HAP-1 (cell line): ENCODE results near the gene PTPN3.

ENCODE experiments used
- DNase-seq, 2 experiments: peaks; one replicate each; pipeline ENCODE4 v3.0.0-alpha.2; 2016 to 2020; ENCODE audit warnings: low spot score in 2 of 2
- H3K27me3 ChIP-seq: fragments of 250-450 bp; sonication (Bioruptor Pico); 2 replicates; pipeline ENCODE4 v1.5.1; 2020; ENCODE audit warnings: low read depth, mild to moderate bottlenecking, moderate library complexity
- H3K36me3 ChIP-seq: fragments of 250-450 bp; sonication (Bioruptor Pico); replicated peaks from 2 replicates; pipeline ENCODE4 v1.5.1; 2020; ENCODE audit warnings: mild to moderate bottlenecking
- H3K4me1 ChIP-seq: fragments of 250-450 bp; sonication (Bioruptor Pico); 2 replicates; pipeline ENCODE4 v1.5.1; 2020; ENCODE audit warnings: mild to moderate bottlenecking
- H3K4me3 ChIP-seq: fragments of 250-450 bp; sonication (Bioruptor Pico); 2 replicates; pipeline ENCODE4 v1.5.1; 2020; ENCODE audit warnings: mild to moderate bottlenecking, moderate library complexity
- H3K9me3 ChIP-seq: fragments of 250-450 bp; sonication (Bioruptor Pico); 2 replicates; pipeline ENCODE4 v1.5.1; 2020; ENCODE audit warnings: mild to moderate bottlenecking, moderate library complexity
- in situ Hi-C: fragments of 300-500 bp; cut with MboI; formaldehyde crosslinking; loops from 3 replicates; pipeline ENCODE4 v1.14.3; 2020; ENCODE audit warnings: low sequenced_read_pairs, inconsistent platforms, mixed read lengths

Gene PTPN3

DNA sequence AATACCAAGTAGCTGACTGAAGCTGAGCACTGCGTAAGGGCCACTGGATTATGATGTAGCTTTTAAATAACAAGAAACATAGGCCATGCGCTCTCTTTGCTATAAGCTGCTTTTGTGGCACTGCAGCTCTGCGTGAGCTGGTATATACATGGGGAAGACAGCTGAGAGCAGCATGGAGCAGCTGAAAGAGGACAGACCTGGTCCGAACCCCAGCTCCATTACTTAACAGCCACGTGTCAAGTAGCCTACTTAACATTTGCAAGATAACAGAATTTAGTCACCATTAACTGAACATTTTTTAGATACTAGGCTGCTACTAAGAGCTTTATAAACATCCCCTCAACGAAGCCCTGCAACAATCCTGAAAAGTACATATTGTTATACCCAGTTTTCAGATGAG, 69.3 kb downstream of the PTPN3 start:
- H3K36me3 ChIP-seq: no peaks in the 10 kb centered on the region
- no peaks in the 10 kb centered on the region for H3K9me3 ChIP-seq
- in situ Hi-C loops: no loop called here
- DNase-seq: no peak
- no peak overlapping the region for H3K4me3 ChIP-seq
- H3K27me3 ChIP-seq: no peaks in the 10 kb centered on the region
- H3K4me1 ChIP-seq: peaks cover 7% of the 10 kb centered on the region

DNA sequence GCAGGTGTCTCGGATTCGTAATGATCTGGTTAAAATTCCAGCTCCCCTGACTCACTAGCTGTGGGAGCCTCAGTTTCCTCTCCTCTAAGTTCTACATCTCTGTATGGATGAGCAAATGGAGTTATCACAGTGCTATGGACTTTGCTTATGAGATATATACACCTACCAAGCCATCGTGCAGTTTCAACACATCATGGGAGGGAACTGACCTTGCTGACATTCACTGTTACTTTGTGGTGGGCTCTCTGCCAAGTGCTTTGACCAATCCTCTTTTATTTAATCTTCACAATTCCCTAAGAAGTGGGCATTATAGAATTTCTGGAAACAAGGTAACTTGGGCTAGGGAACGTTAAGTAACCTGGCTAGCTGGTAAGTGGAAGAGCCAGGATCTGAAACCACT, 70.2 kb downstream of the PTPN3 start:
- Histone ChIP-seq H3K4me3 (no peak overlapping the region), H3K36me3 (no peaks in the 10 kb centered on the region), H3K9me3 (no peaks in the 10 kb centered on the region), H3K4me1 (no peaks in the 10 kb centered on the region; the same call in 1 of the 2 replicates), H3K27me3 (no peaks in the 10 kb centered on the region)
- in situ Hi-C loops: no loop called here
- DNase-seq: no peak

DNA sequence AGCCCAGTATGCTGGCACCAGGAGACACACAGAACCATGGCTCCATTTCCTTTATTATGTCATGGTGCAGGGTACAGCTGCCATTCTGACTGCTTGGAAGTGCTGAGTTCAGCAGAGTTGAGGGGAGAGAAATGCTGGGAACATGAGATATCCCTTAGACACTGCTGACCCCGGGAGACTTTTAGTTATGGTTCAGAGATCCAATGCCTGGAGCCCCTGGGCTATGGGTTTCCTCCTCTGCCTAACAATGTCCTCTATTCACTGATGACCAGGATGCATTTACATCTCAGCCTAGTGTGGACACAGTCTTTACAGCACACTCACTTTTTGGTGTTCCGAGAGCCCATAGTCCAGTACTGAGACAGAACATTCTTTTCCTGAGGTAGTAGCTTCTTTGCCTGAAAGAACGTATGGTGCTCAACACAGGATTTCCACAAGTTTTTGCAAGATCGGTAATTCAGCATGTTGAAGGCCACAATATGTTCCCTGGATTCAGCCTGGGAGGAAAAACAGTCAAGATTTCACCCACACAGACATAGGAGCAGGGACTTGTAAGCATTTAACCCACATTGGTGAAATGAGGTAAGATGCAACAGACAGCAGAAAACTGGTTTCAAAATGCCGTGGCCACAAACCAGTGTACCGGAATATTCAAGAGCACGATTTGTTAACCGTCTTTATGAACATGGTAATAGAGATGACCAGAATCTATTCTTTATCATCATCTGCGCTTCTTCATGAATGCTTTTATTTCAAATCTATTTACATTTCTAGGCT, 71.3 kb downstream of the PTPN3 start:
- in situ Hi-C loops: no loop called here
- H3K36me3 ChIP-seq: no peaks in the 10 kb centered on the region
- DNase-seq: no peak

DNA sequence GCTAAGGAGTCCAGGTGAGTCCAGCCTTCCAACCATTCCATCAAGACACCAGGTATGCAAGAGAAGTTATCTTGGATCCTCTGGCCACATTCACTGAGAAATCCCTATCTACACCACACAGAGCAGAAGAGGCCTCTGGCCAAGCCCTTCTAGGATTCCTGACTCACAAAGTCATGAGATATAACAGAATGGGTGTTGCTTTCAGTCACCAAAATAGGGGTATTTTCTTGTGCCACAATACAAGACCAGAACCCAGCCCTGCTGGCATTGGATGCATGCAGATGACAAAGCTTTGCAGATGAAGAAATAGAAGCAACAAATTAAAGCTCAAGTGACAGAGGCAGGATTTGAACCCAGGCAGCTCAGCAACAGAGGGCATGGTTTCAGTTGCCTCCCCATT, 73.5 kb downstream of the PTPN3 start:
- Histone ChIP-seq H3K27me3 (no peaks in the 10 kb centered on the region), H3K36me3 (no peaks in the 10 kb centered on the region), H3K4me3 (no peak overlapping the region), H3K9me3 (no peaks in the 10 kb centered on the region), H3K4me1 (peaks cover 14% of the 10 kb centered on the region)
- in situ Hi-C loops: no loop called here
- no peak for DNase-seq

More for the DNA sequence above, 71.3 kb downstream of the PTPN3 start:
- Histone ChIP-seq H3K27me3 (no peaks in the 10 kb centered on the region), H3K9me3 (no peaks in the 10 kb centered on the region), H3K4me1 (peaks cover 6% of the 10 kb centered on the region), H3K4me3 (no peak overlapping the region)

- DNase-seq: no peak
- in situ Hi-C loops: no loop called here
- H3K36me3 ChIP-seq: no peaks in the 10 kb centered on the region
- no peaks in the 10 kb centered on the region for H3K9me3 ChIP-seq
- peaks cover 20% of the 10 kb centered on the region for H3K4me1 ChIP-seq
- no peaks in the 10 kb centered on the region for H3K27me3 ChIP-seq
- H3K4me3 ChIP-seq: no peak overlapping the region
Observed at GRCh38 chr9:109423877-109424276, 74.2 kb downstream of the PTPN3 start.

- Histone ChIP-seq H3K4me1 (peaks cover 30% of the 10 kb centered on the region), H3K4me3 (no peak overlapping the region), H3K9me3 (no peaks in the 10 kb centered on the region), H3K36me3 (no peaks in the 10 kb centered on the region), H3K27me3 (no peaks in the 10 kb centered on the region)
- in situ Hi-C loops: no loop called here
- no peak for DNase-seq
Observed at GRCh38 chr9:109422641-109423040, 75.5 kb downstream of the PTPN3 start.

DNA sequence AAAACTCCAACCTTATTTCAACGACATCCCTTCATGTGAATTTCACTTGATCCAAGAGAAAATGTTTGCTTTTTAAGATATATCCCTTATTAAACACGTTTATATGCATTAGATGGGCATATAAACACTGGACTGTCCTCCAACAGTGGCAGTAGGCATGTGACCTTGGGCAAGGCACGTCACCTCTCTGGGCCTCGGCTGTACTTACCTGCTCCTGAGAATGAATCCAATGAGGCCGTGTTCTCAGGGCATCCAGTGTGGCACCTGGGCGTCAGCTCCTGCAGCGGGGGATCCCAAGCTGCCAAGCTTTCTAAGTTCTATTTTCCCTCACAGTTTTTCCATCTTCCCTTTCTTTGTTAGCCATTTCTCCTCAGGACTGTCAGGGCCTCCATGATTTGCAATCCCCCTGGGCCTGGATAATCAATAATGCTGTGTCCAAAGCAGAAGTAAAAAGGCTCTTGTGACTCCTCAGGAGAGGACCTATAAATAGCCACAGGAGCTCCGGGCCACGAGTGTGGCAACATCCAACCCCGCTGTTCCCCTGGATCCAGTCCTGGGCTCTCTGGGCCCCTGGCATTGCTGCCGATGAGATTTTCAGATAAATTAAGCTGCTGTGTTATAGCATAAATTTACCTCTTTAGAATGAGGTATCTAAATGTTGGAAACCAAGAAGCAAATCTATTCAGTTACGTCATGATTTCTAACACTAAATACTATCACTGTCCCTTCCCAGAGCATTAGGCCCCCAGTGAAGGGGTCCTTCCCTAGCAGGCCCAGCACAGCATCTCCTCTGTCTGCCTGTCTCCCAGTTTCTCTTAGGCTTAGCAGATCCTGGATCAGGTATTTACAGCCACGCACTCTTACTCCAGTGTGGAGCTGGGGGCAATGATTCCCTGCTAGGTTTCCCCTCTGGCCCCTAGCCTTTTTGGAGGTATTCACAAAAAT, 76.8 kb downstream of the PTPN3 start:
- in situ Hi-C loops: no loop called here
- Histone ChIP-seq H3K27me3 (no peaks in the 10 kb centered on the region), H3K36me3 (no peaks in the 10 kb centered on the region), H3K4me1 (peaks cover 30% of the 10 kb centered on the region), H3K9me3 (no peaks in the 10 kb centered on the region), H3K4me3 (no peak overlapping the region)
- DNase-seq: no peak

DNA sequence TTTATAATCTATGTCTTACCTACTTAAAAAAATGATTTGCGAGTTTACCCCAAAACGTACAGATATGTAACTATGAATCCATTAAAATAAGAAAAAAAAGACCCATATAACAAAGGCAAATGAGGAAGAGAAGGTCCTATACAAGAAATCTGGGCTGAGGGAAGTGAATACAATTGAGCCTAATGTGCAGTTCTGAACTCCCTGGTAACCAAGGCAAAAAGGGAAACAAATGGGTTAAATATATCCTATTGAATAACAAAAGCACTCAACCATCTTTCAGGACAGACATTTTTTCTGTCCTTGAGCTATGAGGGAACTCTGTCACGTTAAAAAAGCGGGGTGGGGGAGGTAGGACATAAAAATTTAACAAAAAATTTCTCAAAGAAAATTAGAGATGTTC, 78.6 kb downstream of the PTPN3 start:
- H3K9me3 ChIP-seq: no peaks in the 10 kb centered on the region
- no peak overlapping the region for H3K4me3 ChIP-seq
- in situ Hi-C loops: no loop called here
- peak in 1 of 2 experiments; percentile 88 for DNase-seq
- H3K36me3 ChIP-seq: no peaks in the 10 kb centered on the region
- peaks cover 30% of the 10 kb centered on the region for H3K4me1 ChIP-seq
- no peaks in the 10 kb centered on the region for H3K27me3 ChIP-seq

DNA sequence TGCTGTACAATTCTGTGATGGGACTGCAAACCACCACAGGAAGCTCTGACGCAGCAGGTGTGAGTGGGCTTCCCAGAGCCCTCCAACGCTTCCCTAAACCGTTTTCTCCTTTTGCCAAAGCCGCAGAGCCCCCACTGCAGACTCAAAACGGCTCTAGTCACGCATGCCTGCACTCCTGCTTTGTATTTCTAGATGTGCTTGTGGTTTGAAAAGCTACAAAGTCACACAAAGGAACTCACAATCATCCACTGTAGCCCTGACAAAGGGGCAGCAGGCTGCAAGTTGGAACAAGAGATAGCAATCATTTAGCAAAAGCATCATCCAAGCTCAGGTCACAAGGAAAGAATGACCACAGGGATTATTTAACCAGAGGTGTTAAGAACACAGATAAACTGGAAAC, 79.3 kb downstream of the PTPN3 start:
- H3K9me3 ChIP-seq: no peaks in the 10 kb centered on the region
- DNase-seq: peak; percentile 69 to 77
- H3K4me1 ChIP-seq: peaks cover 30% of the 10 kb centered on the region
- no peaks in the 10 kb centered on the region for H3K36me3 ChIP-seq
- in situ Hi-C loops: no loop called here
- H3K27me3 ChIP-seq: no peaks in the 10 kb centered on the region
- H3K4me3 ChIP-seq: no peak overlapping the region

DNA sequence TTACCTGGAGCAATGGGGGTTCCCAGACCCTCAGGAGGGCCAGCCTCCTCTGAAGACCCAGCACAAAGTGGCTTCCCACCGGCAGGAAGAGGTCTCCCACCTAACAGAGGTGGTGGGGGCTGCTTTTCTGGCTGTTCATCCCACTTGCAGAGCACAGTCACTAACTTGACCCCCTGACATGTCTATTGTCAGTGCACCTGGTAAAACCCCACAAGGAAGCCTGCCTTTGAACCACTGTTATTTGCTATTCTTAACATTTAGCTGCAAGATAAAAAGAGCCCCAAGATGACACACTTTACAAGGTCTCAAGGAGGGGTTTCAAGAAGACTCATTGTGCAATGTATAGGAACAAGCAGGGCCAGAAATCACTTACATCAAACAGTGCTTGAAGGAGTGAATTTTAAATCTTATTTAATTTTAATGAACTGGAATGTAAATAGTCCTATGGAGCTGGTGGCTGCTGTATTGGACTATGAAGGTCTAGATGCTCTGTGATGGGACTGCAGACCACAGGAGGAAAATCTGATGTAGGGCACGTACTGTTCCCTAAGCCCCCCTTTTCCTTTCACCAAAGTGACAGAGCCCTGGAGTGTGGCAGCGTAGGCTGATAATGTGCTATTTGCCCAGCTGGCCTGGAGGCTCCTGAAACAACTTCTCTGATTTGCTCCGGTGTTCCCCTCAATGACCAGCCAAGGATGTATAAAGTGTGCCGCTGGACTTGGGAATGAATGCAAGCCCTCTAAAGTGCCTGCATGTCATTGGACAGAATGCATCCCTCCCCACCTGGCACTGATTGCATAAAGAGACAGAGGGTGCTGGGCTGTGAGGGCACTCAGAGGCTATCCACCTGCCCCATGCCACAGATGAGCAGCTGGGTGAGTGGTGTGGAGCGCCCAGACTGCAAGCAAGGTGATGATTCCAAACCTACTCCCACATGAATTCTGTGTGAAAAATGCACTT, 80.2 kb downstream of the PTPN3 start:
- H3K4me1 ChIP-seq: peaks cover 30% of the 10 kb centered on the region
- in situ Hi-C loops: no loop called here

DNA sequence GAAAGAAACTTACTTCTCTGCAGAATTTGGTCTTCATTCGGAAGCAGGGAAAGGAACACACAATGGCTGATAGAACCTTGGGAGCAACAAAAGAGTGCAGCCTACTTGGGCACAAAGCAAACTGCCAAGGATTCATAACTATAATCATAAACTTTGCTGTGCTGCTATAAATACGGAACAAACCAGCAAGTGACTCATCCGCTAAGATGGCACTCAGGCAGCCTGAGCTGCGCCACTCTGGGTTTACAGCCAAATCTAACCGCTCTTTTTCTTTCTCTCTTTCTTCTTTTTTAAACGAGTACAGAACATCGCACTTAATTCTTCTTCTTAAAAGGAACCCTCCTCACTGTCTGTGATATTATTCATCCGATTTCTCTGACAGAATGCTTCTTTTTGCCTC, 81.1 kb downstream of the PTPN3 start:
- H3K4me1 ChIP-seq: peaks cover 26% of the 10 kb centered on the region
- no peak for DNase-seq
- no peaks in the 10 kb centered on the region for H3K27me3 ChIP-seq
- H3K4me3 ChIP-seq: no peak overlapping the region
- in situ Hi-C loops: no loop called here
- no peaks in the 10 kb centered on the region for H3K9me3 ChIP-seq
- H3K36me3 ChIP-seq: no peaks in the 10 kb centered on the region

More for the DNA sequence above, 80.2 kb downstream of the PTPN3 start:
- Histone ChIP-seq H3K4me3 (no peak overlapping the region), H3K9me3 (no peaks in the 10 kb centered on the region), H3K27me3 (no peaks in the 10 kb centered on the region), H3K36me3 (no peaks in the 10 kb centered on the region)
- no peak for DNase-seq

- in situ Hi-C loops: no loop called here
- no peaks in the 10 kb centered on the region for H3K36me3 ChIP-seq
- no peak for DNase-seq
- H3K4me3 ChIP-seq: no peak overlapping the region
- H3K4me1 ChIP-seq: peaks cover 24% of the 10 kb centered on the region
- H3K9me3 ChIP-seq: no peaks in the 10 kb centered on the region
- no peaks in the 10 kb centered on the region for H3K27me3 ChIP-seq
Observed at GRCh38 chr9:109416135-109416706, 81.9 kb downstream of the PTPN3 start.

GRCh38 chr9:109414125-109414785, 83.9 kb downstream of the PTPN3 start:
- in situ Hi-C loops: no loop called here

More at GRCh38 chr9:109414125-109414785, 83.9 kb downstream of the PTPN3 start:
- no peaks in the 10 kb centered on the region for H3K36me3 ChIP-seq
- no peaks in the 10 kb centered on the region for H3K27me3 ChIP-seq
- DNase-seq: no peak
- peaks cover 29% of the 10 kb centered on the region for H3K4me1 ChIP-seq
- H3K9me3 ChIP-seq: no peaks in the 10 kb centered on the region
- H3K4me3 ChIP-seq: no peak overlapping the region
